Measurements from ENCODE around the gene SRRM1.
A peak's percentile ranks its signal among the peaks of the same experiment; 100 is the strongest.

SRRM1 gene

DNA sequence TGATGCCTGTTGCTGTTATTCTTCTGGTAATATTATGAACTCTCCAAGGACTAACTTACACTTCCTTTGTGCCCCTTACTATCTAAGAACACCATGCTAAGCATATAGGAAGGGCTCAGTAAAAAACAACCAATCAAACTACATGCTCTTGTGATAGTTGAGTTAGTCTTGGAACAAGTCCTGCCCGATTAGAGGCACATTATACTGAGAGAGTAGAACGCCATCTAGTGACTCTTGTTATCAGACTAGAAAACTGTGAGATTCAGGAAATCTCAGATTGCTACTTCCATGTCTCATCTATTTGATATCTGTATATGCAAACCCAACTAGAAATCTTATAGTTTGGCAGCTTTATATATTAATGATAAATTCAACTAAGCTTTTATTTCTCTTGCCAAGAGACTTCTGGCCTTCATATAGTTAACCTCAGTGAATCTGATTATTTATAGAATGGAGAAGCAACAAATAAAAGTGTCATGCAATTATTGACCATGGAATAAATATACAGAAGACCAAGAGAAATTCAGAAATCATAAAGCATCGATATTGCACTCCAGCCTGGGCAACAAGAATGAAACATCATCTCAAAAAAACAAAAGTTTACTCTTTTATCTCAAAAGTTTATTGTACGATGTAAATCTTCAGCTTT lies 7.8 kb upstream of the SRRM1 start:
- Mint-ChIP-seq H3K9me3 (no peaks in the 10 kb centered on the region), H3K27ac (no peak overlapping the region), H3K27me3 (ENCODE audit: low read depth) (peaks cover 31% of the 10 kb centered on the region), H3K36me3 (ENCODE audit: low read depth) (no peaks in the 10 kb centered on the region), H3K4me1 (ENCODE audit: low read depth) (peaks cover 2% of the 10 kb centered on the region), H3K4me3 (no peak overlapping the region)

- Mint-ChIP-seq H3K9me3 (no peaks in the 10 kb centered on the region), H3K36me3 (ENCODE audit: low read depth) (no peaks in the 10 kb centered on the region), H3K27ac (no peak overlapping the region), H3K27me3 (ENCODE audit: low read depth) (peaks cover 26% of the 10 kb centered on the region), H3K4me1 (ENCODE audit: low read depth) (peaks cover 9% of the 10 kb centered on the region), H3K4me3 (no peak overlapping the region)
Observed at GRCh38 chr1:24636661-24637357, 6.3 kb upstream of the SRRM1 start.

DNA sequence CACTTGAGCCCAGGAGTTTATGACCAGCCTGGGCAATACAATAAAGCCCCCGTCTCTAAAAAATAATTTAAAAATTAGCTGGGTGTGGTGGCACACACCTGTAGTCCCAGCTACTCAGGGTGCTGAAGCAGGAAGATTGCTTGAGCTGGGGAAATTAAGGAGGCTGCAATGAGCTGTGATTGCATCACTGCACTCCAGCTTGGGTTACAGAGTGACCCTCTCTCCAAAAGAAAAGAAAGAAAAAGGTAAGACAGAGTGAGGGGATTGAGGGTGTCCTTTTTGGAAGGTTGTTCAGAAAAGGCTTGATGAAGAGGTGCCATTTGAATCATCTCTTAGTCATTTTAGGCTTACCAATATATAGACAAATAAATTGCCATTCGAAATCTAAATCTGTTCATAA lies 4.0 kb upstream of the SRRM1 start:
- peaks cover 11% of the 10 kb centered on the region for H3K4me1 Mint-ChIP-seq (ENCODE audit: low read depth)
- H3K27me3 Mint-ChIP-seq (ENCODE audit: low read depth), result peaks cover 23% of the 10 kb centered on the region
- H3K27ac Mint-ChIP-seq, result no peak overlapping the region
- peak overlapping the region; percentile 11 for H3K4me3 Mint-ChIP-seq
- H3K36me3 Mint-ChIP-seq (ENCODE audit: low read depth), result peaks cover 5% of the 10 kb centered on the region
- no peaks in the 10 kb centered on the region for H3K9me3 Mint-ChIP-seq

GRCh38 chr1:24639881-24640280 lies 3.2 kb upstream of the SRRM1 start:
- peaks cover 11% of the 10 kb centered on the region for H3K36me3 Mint-ChIP-seq (ENCODE audit: low read depth)
- no peak overlapping the region for H3K27ac Mint-ChIP-seq
- no peak overlapping the region for H3K4me3 Mint-ChIP-seq
- no peaks in the 10 kb centered on the region for H3K9me3 Mint-ChIP-seq
- peaks cover 19% of the 10 kb centered on the region for H3K4me1 Mint-ChIP-seq (ENCODE audit: low read depth)
- peaks cover 23% of the 10 kb centered on the region for H3K27me3 Mint-ChIP-seq (ENCODE audit: low read depth)

DNA sequence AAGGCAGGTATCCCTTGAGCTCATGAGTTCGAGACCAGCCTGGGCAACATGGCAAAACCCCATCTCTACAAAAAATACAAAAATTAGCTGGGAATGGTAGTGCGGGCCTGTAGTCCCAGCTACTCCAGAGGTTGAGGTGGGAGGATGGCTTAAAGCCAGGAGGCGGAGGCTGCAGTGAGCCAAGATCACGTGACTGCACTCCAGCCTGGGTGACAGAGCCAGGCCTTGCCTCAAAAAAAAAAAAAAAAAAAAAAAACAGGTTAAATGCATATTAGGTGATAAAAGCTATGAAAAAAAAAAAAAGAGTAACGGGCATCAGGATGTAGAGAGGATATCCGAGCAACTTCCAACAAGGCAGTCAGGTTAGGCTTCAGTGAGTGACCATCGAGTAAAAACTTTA lies 2.8 kb upstream of the SRRM1 start:
- Mint-ChIP-seq H3K27ac (no peak overlapping the region), H3K36me3 (ENCODE audit: low read depth) (peaks cover 14% of the 10 kb centered on the region), H3K27me3 (ENCODE audit: low read depth) (peaks cover 20% of the 10 kb centered on the region), H3K9me3 (no peaks in the 10 kb centered on the region), H3K4me3 (no peak overlapping the region), H3K4me1 (ENCODE audit: low read depth) (peaks cover 21% of the 10 kb centered on the region)

- peaks cover 28% of the 10 kb centered on the region for H3K4me1 Mint-ChIP-seq (ENCODE audit: low read depth)
- peak overlapping the region; percentile 99 for H3K27ac Mint-ChIP-seq
- no peaks in the 10 kb centered on the region for H3K9me3 Mint-ChIP-seq
- H3K4me3 Mint-ChIP-seq, result peak overlapping the region; percentile 97
- peaks cover 26% of the 10 kb centered on the region for H3K36me3 Mint-ChIP-seq (ENCODE audit: low read depth)
- H3K27me3 Mint-ChIP-seq (ENCODE audit: low read depth), result peaks cover 10% of the 10 kb centered on the region
Observed at GRCh38 chr1:24641646-24642151, 1.4 kb upstream of the SRRM1 start.

DNA sequence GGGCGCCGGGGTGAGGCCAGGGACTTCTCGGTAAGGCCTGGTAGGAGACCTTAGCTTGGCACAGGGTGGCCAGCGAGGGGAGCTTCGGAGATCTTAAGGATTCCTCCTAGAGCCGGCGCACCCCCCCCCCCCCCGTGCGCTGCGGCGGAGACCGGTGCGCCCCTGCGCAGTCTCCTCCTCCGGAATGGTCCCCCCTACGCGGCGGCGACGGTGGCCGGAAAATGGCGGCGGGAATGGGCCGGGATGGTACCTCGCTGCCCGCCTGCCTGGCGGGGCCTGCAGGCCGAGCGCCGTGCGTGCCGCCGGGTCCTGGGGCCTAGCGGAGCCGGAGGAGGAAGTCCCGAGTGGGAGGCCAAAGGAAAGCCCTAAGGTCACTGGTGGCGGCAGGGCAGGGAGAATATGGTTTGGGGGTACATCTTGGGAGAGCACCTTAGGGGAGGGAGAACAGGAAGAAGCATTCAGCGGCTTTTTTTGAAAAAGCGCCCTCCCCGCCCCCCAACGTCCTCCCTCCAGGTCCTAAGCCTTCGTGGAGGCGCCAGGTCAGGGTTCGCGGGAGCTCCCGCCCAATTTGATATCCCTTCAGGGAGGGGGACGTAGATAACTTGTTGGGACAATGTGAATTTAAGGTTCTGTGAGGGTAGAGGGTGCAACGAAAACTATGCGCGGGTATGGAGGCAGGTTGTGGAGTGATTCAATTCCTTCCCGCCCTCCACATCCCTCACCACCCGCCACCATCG lies 429 bp downstream of the SRRM1 start:
- Mint-ChIP-seq H3K9me3 (no peaks in the 10 kb centered on the region), H3K27ac (peak overlapping the region; percentile 73), H3K4me3 (peak overlapping the region; percentile 97), H3K4me1 (ENCODE audit: low read depth) (peaks cover 37% of the 10 kb centered on the region), H3K27me3 (ENCODE audit: low read depth) (no peaks in the 10 kb centered on the region), H3K36me3 (ENCODE audit: low read depth) (peaks cover 42% of the 10 kb centered on the region)

DNA sequence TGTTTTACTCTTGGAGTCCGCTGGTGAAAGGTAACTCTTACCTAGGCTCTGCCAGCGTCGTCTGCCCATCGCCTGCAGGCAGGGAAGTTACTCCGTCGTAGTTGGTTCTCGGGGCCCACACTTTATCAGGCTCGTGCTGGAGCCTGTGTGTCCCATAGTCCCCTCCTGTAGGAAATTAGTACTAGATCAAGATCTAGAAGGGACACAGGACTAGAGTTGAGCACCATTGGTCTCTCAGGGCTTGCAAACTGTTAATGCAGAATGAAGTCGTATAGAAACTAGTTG lies 940 bp downstream of the SRRM1 start:
- peaks cover 47% of the 10 kb centered on the region for H3K36me3 Mint-ChIP-seq (ENCODE audit: low read depth)
- peaks cover 38% of the 10 kb centered on the region for H3K4me1 Mint-ChIP-seq (ENCODE audit: low read depth)
- H3K4me3 Mint-ChIP-seq, result peak overlapping the region; percentile 89
- no peaks in the 10 kb centered on the region for H3K27me3 Mint-ChIP-seq (ENCODE audit: low read depth)
- no peaks in the 10 kb centered on the region for H3K9me3 Mint-ChIP-seq
- H3K27ac Mint-ChIP-seq, result peak overlapping the region; percentile 73

DNA sequence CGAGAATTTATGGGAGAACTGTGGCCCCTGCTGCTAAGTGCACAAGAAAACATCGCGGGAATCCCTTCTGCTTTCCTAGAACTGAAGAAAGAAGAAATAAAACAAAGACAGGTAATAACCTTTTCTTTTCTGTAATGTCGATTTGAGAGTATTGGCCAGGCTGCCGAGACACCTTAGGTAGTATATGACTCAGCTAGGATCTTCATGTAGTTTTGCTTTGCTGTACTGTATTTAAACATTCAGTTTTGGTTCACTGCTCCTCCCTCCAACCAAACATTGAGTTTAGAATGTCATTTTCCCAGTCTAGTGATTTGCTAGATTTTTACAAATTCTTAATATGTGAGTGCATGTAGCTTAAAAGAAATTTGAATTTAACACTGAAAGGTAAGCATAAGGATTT lies 5.8 kb downstream of the SRRM1 start:
- Mint-ChIP-seq H3K4me3 (no peak overlapping the region), H3K9me3 (no peaks in the 10 kb centered on the region), H3K27ac (no peak overlapping the region), H3K27me3 (ENCODE audit: low read depth) (no peaks in the 10 kb centered on the region), H3K4me1 (ENCODE audit: low read depth) (peaks cover 39% of the 10 kb centered on the region), H3K36me3 (ENCODE audit: low read depth) (peaks cover 79% of the 10 kb centered on the region)

GRCh38 chr1:24652382-24652781 lies 9.3 kb downstream of the SRRM1 start:
- H3K36me3 Mint-ChIP-seq (ENCODE audit: low read depth), result peaks cover 76% of the 10 kb centered on the region
- no peaks in the 10 kb centered on the region for H3K9me3 Mint-ChIP-seq
- peaks cover 14% of the 10 kb centered on the region for H3K4me1 Mint-ChIP-seq (ENCODE audit: low read depth)
- no peak overlapping the region for H3K4me3 Mint-ChIP-seq
- no peak overlapping the region for H3K27ac Mint-ChIP-seq
- H3K27me3 Mint-ChIP-seq (ENCODE audit: low read depth), result no peaks in the 10 kb centered on the region

GRCh38 chr1:24654010-24654409 lies 10.9 kb downstream of the SRRM1 start:
- peaks cover 67% of the 10 kb centered on the region for H3K36me3 Mint-ChIP-seq (ENCODE audit: low read depth)
- no peaks in the 10 kb centered on the region for H3K9me3 Mint-ChIP-seq
- H3K27ac Mint-ChIP-seq, result no peak overlapping the region
- H3K4me1 Mint-ChIP-seq (ENCODE audit: low read depth), result peaks cover 14% of the 10 kb centered on the region
- no peak overlapping the region for H3K4me3 Mint-ChIP-seq
- H3K27me3 Mint-ChIP-seq (ENCODE audit: low read depth), result no peaks in the 10 kb centered on the region

- no peak overlapping the region for H3K27ac Mint-ChIP-seq
Observed at GRCh38 chr1:24656046-24656445, 12.9 kb downstream of the SRRM1 start.

DNA sequence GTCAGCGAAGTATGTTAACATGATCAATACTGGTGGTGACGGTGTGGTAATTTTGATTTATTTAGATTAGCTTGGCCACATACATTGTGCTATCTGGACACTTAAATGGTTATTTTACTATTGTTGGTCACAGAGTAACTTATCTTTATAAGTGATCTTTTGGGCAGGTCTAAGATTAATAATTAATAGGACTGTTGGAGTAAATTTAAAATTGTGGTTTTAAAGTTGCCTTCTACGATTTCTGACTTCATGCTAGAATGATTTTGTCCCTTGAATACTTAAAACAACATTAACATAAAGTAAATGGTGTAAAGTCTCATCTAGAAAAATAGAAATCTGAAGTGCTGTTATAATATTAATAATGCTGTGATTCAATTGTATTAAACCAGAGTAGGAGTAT lies 14.7 kb downstream of the SRRM1 start:
- H3K4me1 Mint-ChIP-seq (ENCODE audit: low read depth), result peaks cover 12% of the 10 kb centered on the region
- no peaks in the 10 kb centered on the region for H3K27me3 Mint-ChIP-seq (ENCODE audit: low read depth)
- peaks cover 54% of the 10 kb centered on the region for H3K36me3 Mint-ChIP-seq (ENCODE audit: low read depth)
- no peak overlapping the region for H3K4me3 Mint-ChIP-seq
- H3K27ac Mint-ChIP-seq, result no peak overlapping the region
- no peaks in the 10 kb centered on the region for H3K9me3 Mint-ChIP-seq

More at GRCh38 chr1:24656046-24656445, 12.9 kb downstream of the SRRM1 start:
- H3K9me3 Mint-ChIP-seq, result no peaks in the 10 kb centered on the region
- no peaks in the 10 kb centered on the region for H3K27me3 Mint-ChIP-seq (ENCODE audit: low read depth)
- H3K36me3 Mint-ChIP-seq (ENCODE audit: low read depth), result peaks cover 59% of the 10 kb centered on the region
- H3K4me3 Mint-ChIP-seq, result no peak overlapping the region
- H3K4me1 Mint-ChIP-seq (ENCODE audit: low read depth), result peaks cover 14% of the 10 kb centered on the region

- no peak overlapping the region for H3K27ac Mint-ChIP-seq
- peaks cover 10% of the 10 kb centered on the region for H3K4me1 Mint-ChIP-seq (ENCODE audit: low read depth)
- no peaks in the 10 kb centered on the region for H3K9me3 Mint-ChIP-seq
- H3K4me3 Mint-ChIP-seq, result no peak overlapping the region
- peaks cover 49% of the 10 kb centered on the region for H3K36me3 Mint-ChIP-seq (ENCODE audit: low read depth)
- no peaks in the 10 kb centered on the region for H3K27me3 Mint-ChIP-seq (ENCODE audit: low read depth)
Observed at GRCh38 chr1:24659166-24659904, 16.2 kb downstream of the SRRM1 start.
